ENCODE measurements around the gene RBM7.
A peak's percentile ranks its signal among the peaks of the same experiment; 100 is the strongest.

The RBM7 gene

DNA sequence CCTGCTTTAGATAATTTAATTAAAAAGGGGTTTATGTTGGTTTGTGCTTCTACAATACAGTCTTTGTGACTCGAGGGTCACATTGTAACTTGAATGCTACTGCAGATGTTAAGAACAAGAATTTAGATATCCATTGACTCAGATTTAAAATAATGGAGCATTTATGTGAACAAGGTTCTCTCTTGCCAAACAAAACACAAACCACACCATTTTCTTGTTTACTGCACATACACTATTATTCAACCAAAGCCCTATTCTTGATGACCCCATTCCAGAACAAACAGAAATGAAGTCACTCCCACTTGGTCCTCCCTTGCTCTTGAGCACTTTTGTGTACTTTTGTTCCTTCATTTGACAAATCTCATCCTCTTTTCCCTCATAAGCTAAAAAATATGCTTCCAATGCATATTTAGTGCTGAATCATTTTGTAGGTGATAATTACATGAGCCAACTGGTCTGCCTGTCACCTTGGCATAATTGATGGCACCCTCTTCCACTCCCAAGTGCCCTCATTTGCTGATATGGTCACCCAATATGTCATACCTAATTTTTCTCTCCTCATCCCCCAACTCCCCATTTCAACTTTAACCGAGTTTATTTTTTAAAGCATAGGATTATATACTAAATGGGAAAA is 3.0 kb upstream of the RBM7 start:
- DNase-seq = no peak

DNA sequence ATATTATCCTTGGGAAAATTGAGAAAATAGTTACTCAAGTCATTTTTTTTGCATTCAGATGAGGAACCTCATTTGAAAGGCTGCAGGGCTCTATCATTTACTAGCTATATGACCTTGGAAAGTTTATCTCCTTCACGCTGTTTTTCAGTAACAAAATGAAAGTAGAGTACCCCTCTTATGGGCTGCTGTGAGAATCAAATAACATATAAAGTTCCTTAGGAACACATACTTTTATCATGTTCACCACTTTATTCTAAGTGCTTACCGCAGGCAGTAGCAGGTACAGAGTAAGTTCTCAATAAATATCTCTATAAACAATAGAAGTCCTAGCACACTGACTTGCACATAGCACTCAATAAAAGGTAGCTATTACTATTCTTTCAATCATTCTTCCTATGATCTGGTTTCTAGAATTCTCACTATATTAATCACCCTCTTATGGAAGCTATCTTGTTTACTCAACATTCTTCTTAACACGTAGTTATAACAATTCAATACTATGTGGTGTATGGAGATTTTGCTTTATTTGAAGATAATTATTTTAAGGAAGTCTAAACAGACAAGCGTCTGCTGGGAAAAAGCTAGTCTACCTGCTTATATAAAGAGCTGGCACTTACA is 2.1 kb upstream of the RBM7 start:
- no peak for DNase-seq

DNA sequence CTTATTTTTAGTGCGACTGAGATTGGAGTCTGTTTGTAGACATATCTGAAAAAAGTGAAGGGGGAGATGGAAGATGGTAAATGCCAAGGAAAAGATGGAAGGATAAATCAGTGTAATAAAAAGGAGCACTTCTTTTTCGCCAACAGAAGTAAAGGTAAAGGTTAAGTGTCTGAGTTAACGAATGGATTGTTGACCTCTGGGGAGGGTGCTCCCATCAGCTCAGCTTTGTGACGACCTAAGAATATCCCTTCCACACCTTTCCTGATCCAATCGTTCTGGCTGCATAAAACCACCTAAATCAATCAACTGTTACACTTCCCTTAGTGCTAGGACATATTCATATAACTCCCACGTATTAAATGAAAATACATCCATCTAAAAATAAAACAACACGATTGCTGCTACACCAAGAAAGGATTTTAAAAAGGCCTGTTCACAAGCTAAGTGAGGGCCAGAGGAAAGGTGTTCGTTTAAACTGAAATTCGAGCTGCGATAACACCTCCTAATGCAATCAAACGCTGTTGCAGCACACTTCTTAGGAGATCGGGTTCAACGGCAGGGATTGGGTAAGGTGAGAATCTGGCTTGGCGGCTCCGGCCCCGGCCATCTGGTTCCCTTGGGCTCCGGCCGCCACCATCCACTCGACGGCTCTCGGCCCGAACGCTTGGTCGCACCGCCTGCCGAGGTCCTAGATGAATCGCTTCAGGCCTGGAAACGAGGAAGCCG is 813 bp upstream of the RBM7 start:
- DNase-seq = no peak

DNA sequence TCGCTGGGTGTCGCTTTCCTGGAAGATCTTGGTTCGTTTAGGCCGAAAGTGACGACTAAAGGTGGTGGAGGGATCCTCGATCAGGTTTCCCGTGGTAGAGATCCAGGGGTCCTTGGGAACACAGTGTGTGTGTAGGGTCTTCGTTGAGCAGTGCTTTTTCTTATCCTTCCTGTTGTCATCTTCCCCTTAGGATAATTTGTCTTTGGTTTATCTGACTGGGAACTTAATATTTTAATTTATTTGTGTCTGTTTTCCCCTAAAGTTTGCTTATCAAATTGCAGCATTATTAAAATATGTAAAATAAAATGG is 403 bp downstream of the RBM7 start:
- DNase-seq = no peak

DNA sequence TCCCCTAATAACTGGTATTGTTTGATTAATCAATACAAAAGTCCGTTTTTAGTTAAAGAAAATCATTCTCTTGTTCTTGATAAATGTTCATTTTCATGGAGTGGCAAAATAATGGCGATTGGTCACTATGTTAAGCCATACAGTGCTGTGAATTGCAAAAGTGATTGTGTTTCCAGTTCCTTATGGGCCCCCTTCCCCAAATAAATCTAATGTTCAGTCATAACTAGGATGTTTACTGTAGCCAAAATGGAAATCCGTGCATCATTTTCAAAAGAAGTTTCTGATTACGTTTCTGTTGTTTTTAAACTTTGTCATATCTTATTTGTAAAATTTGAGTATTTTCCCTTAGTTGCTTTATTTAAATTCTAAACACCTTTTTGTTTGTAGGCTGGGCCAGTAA is 845 bp downstream of the RBM7 start:
- DNase-seq = no peak

DNA sequence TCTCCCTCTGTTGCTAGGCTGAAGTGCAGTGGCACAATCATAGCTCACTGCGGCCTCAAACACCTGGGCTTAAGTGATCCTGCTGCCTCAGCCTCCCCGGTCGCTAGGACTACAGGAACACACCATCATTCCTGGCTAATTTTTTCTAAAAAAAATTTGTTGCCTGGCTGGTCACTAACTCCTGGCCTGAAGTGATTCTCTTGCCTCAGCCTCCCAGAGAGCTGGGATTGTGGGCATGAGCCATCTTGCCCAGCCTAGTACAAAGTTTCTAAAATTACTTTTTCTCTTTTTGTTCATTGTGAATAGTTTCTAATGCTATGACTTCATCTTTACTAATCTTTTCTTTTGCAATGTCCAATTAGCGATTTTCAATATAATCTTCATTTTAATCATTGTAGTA is 12.5 kb downstream of the RBM7 start:
- DNase-seq = no peak

DNA sequence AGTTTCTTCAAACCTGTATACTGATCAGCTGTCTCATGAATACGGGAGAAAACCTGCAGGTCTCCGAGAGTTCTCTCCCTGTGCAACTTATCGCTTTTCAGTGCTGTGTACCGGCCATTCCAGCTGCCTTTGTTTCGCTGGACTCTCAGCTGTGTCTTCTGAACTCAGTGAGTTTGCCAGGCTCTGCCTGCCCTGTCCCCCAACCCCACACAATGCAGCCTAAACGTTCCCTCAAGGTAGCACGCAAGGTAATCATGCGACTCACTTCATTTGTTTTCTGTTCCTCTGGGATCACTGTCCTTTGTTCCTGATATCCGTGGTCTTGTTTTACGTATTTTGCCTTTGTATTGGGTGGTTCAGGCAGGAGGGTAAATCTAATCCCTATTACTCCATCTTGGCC is 13.5 kb downstream of the RBM7 start:
- no peak for DNase-seq

DNA sequence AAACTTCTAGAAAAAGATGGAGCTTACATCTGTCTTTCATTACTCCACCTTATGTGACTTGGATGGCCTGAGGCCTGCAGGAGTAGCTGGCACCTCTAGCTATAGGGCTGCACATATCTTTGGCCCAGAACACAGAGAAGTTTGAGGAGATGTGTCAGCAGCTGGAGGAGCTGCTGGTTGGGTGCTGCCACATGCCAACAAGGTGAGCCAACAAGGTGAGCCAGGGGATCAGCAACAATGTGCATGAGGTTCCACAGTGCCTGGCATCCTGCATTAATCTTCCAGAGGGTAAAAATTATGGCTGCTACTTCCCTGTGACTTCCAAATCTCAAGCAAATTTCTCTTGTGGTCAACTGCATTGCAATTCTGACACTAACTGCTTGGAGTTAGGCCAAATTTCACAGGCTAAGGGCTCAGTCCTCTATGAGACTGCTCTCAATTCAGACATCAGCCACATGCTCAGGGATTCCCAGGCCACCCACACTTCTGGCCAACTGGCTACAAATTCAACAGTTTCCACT is 16.0 kb downstream of the RBM7 start:
- peak; percentile 58 for DNase-seq

DNA sequence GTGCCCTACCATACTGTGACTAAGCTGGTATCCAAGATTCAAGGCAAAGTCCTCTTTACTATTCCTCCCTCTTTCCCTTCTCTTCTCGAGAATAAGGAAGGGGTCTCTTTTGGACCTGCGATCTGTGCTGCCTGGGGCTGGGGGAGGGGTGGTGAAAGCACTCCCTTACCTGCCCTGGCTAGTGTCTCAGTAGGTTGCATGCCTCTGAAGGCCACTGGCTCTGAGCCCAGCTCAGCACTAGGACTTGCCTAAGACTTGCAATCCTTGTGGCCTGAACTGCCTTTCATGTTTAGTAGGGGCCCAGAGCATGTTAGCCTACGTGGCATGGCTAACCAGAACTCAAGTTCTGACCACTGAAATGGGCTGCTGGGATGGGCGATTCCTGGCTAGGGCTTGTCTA is 25.8 kb downstream of the RBM7 start:
- no peak for DNase-seq

DNA sequence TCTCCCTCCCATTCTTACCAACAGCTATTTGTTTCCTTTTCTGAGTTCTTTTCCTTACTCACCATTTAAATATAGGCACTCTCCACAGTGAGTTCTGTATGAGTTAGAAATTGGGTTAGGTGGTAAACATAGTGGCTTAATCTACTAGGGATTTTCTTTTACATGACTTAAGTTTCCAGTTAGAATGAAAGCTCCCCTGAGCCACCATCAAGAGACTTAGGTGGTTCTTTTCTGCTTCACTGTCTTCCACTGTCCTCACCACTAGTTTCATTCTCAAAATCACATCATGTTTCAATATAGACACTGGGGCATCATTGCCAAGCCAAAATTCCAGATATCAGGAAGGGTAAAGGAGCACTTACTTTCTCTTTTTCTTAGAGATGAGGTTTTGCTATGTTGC is 29.8 kb downstream of the RBM7 start:
- DNase-seq = no peak

DNA sequence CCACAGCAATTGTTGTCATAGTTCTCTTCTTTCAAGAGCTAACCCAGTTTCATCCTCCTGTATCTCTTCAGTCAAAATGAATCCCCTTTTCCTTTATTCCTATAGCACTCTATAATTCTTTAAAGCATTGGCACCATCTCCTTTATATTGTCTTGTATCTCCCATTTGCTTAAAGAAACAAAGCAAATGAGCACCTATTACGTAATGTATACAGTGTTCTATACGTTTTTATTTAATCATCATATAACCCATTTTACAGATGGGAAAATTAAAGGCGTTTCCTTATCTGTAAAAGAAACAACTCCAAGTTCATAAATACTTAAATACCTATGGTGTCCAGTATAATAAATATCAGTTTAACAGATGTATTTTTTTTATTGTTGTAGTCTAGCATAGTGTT is 32.4 kb downstream of the RBM7 start:
- no peak for DNase-seq

DNA sequence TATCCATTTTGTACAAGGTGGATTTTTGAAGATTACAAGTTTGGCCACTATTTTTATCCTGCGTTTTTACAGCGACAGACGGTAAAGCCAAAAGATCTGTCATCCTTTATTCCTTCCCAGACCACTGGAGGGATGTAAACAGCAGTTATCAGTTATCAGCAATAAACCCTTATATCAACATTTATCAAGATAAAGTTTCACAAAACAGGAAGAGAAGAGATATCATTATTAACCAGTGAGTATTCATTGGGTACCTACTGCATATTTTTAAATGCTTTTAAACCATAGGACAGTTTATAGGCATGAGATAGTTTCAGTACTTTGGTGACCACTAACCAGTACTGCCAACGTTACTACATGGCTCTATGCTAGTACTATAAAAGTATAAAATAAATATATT is 32.9 kb downstream of the RBM7 start:
- DNase-seq = no peak

DNA sequence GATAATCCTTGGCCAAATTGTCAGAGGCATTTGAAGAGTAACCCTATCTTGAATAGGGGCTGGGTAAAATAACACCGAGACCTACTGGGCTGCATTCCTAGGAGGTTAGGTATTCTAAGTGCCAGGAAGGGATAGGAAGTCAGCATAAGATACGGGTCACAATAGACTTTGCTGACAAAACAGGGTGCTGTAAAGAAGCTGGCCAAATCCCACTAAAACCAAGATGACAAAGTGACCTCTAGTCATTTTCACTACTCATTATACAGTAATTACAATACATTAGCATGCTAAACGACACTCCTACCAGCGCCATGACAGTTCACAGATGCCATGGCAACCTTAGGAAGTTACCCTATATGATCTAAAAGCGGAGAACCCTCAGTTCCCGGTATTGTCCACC is 37.8 kb downstream of the RBM7 start:
- peak; percentile 9 for DNase-seq

DNA sequence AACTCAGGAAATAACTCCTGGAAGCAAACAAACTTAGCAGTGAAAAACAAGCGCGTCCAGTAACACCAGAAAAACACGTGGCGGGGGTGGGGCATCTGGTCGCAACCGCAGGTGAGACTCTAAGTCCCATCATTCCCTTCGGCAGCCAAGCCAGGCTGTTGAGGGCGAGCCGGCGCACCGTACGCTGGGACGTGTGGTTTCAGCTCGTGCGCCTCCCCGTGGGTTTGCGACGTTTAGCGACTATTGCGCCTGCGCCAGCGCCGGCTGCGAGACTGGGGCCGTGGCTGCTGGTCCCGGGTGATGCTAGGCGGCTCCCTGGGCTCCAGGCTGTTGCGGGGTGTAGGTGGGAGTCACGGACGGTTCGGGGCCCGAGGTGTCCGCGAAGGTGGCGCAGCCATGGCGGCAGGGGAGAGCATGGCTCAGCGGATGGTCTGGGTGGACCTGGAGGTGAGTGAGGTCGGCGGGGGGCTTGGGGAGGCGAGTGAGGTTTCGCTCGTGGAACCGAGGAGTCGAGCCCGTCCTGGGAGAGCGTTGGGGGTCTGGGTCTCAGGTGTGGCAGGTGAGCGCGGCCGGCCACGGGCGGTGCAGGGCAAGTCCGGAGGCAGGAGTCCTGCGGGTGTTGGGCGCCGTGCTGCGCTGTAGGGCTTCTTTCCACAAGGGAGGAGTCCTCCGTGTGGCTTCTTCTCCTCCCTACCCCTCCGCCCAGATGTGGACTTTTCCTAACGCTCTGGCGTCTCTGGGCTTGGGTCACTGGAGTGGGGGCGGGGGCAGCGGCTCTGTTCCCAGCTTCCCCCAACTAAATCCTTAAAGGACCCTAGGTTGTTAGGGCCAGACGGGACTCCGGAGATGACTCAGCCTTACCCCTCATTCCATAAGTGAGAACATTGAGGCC is 39.0 kb downstream of the RBM7 start, which contains the start of gene REXO2:
Gene REXO2 (plus strand): TSS at position 239 of the 892 bp plus-strand sequence. CDS start 62 bp downstream, at position 301.
- DNase-seq = peak; percentile 95

DNA sequence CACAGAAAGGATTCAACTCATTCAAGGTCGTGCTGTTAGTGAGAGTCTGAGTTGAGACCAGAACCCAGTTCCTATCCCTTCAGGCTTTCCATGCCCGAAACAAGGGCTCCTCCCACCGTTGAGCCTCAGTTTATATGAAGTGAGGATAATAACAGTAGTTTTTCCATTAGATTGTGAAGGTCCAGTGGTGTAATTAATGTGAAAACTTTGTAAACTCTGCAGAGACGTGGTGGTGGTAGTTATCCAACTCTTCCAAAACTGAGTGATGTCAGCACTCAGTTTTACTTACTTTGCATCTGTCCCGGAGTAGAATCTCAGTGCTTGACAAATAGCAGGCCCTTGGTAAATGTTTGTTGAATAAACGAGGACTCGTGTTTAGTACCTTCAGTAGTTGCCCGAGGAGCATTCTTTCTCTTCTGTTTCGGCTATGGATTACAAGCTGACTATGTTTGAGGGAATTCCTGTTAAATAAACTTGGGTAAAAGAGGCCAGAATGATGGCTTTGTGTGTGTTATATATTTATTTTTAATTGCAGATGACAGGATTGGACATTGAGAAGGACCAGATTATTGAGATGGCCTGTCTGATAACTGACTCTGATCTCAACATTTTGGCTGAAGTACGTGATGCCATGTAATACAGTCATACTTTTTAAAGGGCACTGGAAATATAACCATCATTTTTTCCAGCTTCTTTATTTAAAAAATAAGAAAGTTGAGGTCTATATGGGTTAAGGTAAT is 39.8 kb downstream of the RBM7 start:
- peak; percentile 34 for DNase-seq

DNA sequence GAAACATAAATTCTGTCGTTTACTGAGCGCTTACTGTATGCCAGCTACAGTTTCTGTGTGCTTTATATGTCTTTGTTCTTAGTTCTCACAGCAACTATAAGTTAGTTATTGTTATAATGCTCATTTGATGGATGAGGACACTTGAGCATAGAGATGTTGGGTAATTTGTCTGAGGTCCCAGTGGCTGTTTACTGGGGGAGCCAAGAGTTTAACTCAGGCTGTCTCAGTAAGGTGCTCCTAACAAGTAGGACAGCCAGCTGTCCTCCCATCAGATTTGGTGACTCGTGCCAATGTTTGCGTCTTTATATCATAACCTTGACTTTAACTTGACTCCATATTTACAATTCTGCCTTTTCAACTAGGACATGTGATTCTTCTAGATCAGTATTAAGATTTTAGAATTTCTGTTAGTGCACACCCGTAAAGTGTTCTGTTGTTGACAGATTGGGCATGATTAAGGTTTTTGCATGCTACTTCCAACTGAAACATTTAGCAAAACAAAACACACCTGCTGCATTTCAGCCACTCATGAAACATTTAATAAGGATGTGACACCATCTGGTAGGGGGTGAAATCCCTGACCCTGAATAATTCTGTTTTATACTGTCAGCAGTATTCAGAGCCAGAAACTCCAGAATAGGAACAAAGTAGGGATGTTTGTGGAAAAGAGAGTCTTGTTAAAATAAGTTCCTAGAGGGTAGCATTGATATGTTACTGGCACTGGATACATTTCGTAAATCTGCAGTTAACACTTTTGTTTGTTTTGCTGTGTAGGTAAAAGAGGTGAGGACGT is 40.7 kb downstream of the RBM7 start:
- DNase-seq = peak; percentile 4

DNA sequence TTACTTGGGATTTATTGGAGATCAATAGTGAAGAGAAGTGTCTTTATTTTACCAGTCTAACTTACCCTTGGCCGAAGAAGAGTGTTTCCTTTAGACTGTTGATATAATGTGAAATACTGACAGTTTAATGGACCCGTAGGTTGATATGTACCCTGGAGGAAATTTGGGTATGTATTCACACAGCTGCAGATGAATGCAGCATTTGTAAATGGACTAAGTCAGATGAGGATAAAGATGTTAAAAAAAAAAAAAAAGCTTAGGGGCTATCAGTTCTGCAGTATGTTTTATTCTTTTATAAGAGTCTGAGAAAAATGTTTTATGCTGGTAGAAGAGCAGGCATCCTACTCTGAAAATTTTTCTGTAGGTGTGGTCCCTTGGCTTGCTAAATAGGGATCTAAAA is 41.5 kb downstream of the RBM7 start:
- DNase-seq = no peak

DNA sequence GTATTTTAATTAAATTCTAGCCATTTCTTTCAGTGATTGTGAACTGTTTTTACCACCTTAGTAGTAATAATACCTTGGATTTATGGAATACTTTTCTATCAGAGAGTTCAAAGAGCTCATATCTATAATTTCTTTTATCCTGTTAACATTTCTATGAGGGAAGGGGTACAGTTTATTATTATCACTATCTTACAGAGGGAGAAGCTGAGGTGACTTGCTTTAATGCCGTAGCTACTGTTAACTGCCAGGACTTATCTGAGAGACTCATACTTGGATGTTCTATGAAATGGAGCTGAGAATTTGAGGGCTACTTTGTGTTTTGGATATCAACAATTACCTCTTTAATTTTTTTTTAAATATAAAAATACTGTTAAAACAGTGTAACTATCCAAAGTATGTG is 42.1 kb downstream of the RBM7 start:
- DNase-seq = no peak

DNA sequence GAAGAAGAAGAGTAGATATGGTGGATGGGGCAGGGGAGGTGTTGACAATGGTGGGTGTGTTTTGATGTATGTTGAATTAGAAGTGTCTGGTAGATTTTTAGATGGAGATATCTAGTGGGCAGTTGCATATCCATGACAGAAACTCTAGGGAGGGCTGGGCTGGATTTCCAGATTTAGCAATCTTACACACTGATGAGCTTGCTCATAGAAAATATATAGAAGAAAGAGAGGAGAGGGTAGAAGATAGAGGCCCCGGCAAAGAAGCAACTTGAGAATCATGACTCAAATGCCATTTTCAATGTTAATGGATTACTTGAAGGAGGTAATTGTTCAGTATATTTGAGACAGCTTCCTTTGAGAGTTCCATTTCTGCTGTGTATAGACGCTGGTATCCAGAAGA is 47.0 kb downstream of the RBM7 start:
- peak; percentile 20 for DNase-seq

DNA sequence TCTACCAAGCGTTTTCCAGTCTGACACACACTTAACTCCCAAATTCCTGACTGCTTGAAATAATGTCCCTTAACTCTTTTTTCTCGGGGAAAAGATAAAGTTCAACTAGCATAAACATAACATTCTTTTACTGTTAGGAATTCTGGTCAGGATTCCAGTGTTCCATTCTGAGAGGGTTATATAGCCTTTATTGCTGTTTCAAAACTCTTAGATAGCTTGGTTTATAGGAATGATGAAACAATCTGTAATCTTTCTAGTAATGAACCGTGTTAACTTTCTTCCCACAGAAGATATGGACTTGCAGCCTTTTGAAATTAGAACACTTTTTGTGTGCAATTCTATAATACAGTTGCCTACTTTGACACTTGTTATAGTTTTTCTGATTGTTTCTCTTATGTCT is 47.4 kb downstream of the RBM7 start:
- DNase-seq = peak; percentile 84

DNA sequence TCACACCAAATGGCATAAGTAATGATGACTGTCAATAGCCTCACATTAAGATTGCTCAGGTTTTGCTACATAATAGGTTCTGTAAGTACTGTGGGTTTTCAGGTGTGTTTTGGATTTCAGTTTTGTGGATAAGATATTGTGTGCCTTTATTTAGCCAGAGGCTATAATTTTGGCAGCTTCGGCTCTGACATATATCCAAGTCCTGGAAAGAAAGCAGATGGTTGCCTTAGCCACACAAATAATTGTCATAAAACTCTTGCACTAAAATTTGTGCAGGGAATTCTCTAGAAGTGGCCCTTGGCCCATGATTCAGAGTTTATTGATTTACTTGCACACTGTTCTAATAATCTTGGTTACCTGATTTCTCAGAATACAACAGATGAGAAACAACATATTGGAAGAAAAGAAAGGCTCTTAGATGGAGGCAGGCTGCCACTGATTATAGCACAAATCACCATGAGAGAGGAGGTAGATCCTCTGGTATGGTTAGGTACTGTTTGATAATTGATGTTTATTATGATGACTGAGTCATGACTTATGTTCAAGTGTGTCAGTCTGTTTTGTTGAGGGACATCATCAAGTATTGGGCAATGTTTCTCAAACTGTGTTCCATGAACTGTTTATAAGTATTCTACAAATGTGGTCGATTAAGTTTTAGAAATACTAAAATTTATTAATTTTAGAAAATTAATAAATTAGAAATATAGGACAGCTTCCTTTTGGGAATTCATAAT is 48.5 kb downstream of the RBM7 start:
- peak; percentile 14 for DNase-seq

Data from fibroblast of skin of right biceps (primary cell).